ENCODE data around the gene RIPOR2. TPM values are rescaled to one million over a fixed set of nuclear protein-coding genes. Genes with fewer than 3 reads are reported as not detected.
"Not testable (repeated sequence)": the region's sequence is repeated elsewhere in the genome, so short reads cannot be mapped to it uniquely, and the experiment has no call there.

The RIPOR2 gene
- total RNA-seq, 1 donor from 2014 or later: 9.9 TPM

GRCh38 chr6:24926647-24927046, 9.1 kb downstream of the RIPOR2 start:
- not testable (repeated sequence) for H3K9me3 ChIP-seq (ENCODE audit: control insufficient read depth in 3 of 3, low read length in 3 of 3); H3K27ac ChIP-seq (ENCODE audit: low read depth, low read length); H3K4me3 ChIP-seq (ENCODE audit: low read length in 3 of 3); H3K36me3 ChIP-seq (ENCODE audit: control insufficient read depth in 3 of 3, insufficient read depth in 3 of 3, low read length in 3 of 3); H3K9ac ChIP-seq (ENCODE audit: low read depth in 1 of 3, low read length in 3 of 3); H3K27me3 ChIP-seq (ENCODE audit: control insufficient read depth in 3 of 3, insufficient read depth in 3 of 3, low read length in 3 of 3)
- peaks cover 15 to 31% (median 22%) of the 10 kb centered on the region in 3 donors for H3K4me1 ChIP-seq (ENCODE audit: control insufficient read depth in 3 of 3, insufficient read depth in 3 of 3, low read length in 3 of 3)

DNA sequence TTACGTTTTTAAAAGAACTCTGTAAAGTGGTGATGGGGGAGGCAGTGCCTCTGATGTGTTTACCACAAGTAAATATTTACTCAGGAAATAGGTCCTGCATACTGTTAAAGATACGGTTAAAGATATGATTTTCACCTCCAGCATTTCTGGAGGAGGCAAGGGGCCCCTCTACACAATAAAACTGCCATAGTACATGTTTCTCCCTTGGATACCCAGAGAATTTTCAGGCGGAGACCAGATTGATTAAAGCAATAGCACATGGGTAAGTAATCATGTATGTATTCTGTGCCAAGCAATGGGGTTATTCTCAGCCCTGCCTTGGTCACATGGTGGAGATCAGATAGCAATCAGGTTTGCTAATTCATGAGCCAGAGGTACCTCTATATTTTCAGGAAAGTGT, 9.6 kb downstream of the RIPOR2 start:
- H3K27me3 ChIP-seq (ENCODE audit: control insufficient read depth in 3 of 3, insufficient read depth in 3 of 3, low read length in 3 of 3): no peaks in the 10 kb centered on the region
- H3K27ac ChIP-seq (ENCODE audit: low read depth, low read length): no peak overlapping the region
- peaks cover 14 to 26% (median 17%) of the 10 kb centered on the region in 3 donors for H3K4me1 ChIP-seq (ENCODE audit: control insufficient read depth in 3 of 3, insufficient read depth in 3 of 3, low read length in 3 of 3)

DNA sequence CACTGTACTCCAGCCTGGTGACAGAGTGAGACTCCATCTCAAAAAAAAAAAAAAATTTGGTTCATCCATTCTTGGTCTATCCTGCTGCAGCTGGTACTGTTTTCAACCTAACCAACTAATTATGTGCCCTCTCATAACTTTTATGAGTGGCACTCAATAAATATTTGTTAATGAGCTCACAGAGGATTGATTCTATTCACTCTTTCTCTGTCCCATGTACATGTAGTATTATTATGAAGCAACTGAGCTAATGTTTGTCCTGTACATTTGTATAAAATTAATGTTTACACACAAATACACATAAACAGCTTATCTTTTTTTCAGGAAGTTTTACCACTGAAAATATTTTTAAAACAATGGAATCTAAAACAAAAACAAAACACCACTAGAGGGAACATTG, 10.1 kb downstream of the RIPOR2 start:
- Histone ChIP-seq H3K36me3 (ENCODE audit: control insufficient read depth in 3 of 3, insufficient read depth in 3 of 3, low read length in 3 of 3) (no peaks in the 10 kb centered on the region), H3K27me3 (ENCODE audit: control insufficient read depth in 3 of 3, insufficient read depth in 3 of 3, low read length in 3 of 3) (no peaks in the 10 kb centered on the region), H3K9me3 (ENCODE audit: control insufficient read depth in 3 of 3, low read length in 3 of 3) (no peaks in the 10 kb centered on the region), H3K9ac (ENCODE audit: low read depth in 1 of 3, low read length in 3 of 3) (no peak overlapping the region), H3K4me3 (ENCODE audit: low read length in 3 of 3) (no peak overlapping the region), H3K4me1 (ENCODE audit: control insufficient read depth in 3 of 3, insufficient read depth in 3 of 3, low read length in 3 of 3) (peaks cover 9 to 26% (median 12%) of the 10 kb centered on the region in 3 donors), H3K27ac (ENCODE audit: low read depth, low read length) (no peak overlapping the region)

More for the DNA sequence above, 9.6 kb downstream of the RIPOR2 start:
- no peak overlapping the region for H3K4me3 ChIP-seq (ENCODE audit: low read length in 3 of 3)
- H3K9ac ChIP-seq (ENCODE audit: low read depth in 1 of 3, low read length in 3 of 3): no peak overlapping the region
- H3K36me3 ChIP-seq (ENCODE audit: control insufficient read depth in 3 of 3, insufficient read depth in 3 of 3, low read length in 3 of 3): no peaks in the 10 kb centered on the region
- H3K9me3 ChIP-seq (ENCODE audit: control insufficient read depth in 3 of 3, low read length in 3 of 3): no peaks in the 10 kb centered on the region

GRCh38 chr6:24924580-24925356, 11.0 kb downstream of the RIPOR2 start:
- Histone ChIP-seq H3K27me3 (ENCODE audit: control insufficient read depth in 3 of 3, insufficient read depth in 3 of 3, low read length in 3 of 3) (no peaks in the 10 kb centered on the region), H3K9ac (ENCODE audit: low read depth in 1 of 3, low read length in 3 of 3) (no peak overlapping the region), H3K36me3 (ENCODE audit: control insufficient read depth in 3 of 3, insufficient read depth in 3 of 3, low read length in 3 of 3) (no peaks in the 10 kb centered on the region), H3K4me3 (ENCODE audit: low read length in 3 of 3) (no peak overlapping the region), H3K9me3 (ENCODE audit: control insufficient read depth in 3 of 3, low read length in 3 of 3) (no peaks in the 10 kb centered on the region), H3K27ac (ENCODE audit: low read depth, low read length) (no peak overlapping the region), H3K4me1 (ENCODE audit: control insufficient read depth in 3 of 3, insufficient read depth in 3 of 3, low read length in 3 of 3) (peaks cover 6 to 26% (median 8%) of the 10 kb centered on the region in 3 donors)

- Histone ChIP-seq H3K4me3 (ENCODE audit: low read length in 3 of 3) (no peak overlapping the region), H3K9me3 (ENCODE audit: control insufficient read depth in 3 of 3, low read length in 3 of 3) (no peaks in the 10 kb centered on the region), H3K27me3 (ENCODE audit: control insufficient read depth in 3 of 3, insufficient read depth in 3 of 3, low read length in 3 of 3) (no peaks in the 10 kb centered on the region), H3K4me1 (ENCODE audit: control insufficient read depth in 3 of 3, insufficient read depth in 3 of 3, low read length in 3 of 3) (peaks cover 13 to 29% (median 14%) of the 10 kb centered on the region in 3 donors), H3K27ac (ENCODE audit: low read depth, low read length) (no peak overlapping the region), H3K36me3 (ENCODE audit: control insufficient read depth in 3 of 3, insufficient read depth in 3 of 3, low read length in 3 of 3) (no peaks in the 10 kb centered on the region), H3K9ac (ENCODE audit: low read depth in 1 of 3, low read length in 3 of 3) (no peak overlapping the region)
These were observed 11.8 kb downstream of the RIPOR2 start for GRCh38 chr6:24923885-24924401.

DNA sequence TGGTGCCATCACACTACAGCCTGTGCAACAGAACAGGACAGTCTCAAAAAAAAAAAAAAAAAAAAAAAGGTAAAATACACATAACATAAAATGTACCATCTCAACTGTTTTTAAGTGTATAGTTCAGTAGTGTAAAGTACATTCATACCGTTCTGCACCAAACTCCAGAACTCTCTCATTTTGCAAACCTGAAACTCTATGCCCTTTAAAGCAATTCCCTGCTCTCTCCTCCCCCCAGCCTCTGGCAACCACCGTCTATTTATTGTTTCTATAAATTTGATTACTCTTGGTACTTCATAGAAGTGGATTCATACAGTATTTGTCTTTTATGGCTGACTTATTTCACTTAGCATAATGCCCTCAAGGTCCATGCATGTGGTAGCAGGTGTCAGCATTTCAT, 12.9 kb downstream of the RIPOR2 start:
- Histone ChIP-seq H3K4me1 (ENCODE audit: control insufficient read depth in 3 of 3, insufficient read depth in 3 of 3, low read length in 3 of 3) (peaks cover 25 to 38% (median 25%) of the 10 kb centered on the region in 3 donors), H3K9ac (ENCODE audit: low read depth in 1 of 3, low read length in 3 of 3) (no peak overlapping the region)

GRCh38 chr6:24922170-24922569, 13.6 kb downstream of the RIPOR2 start:
- Histone ChIP-seq H3K4me3 (ENCODE audit: low read length in 3 of 3) (no peak overlapping the region), H3K27ac (ENCODE audit: low read depth, low read length) (no peak overlapping the region), H3K4me1 (ENCODE audit: control insufficient read depth in 3 of 3, insufficient read depth in 3 of 3, low read length in 3 of 3) (peaks cover 25 to 40% (median 28%) of the 10 kb centered on the region in 3 donors), H3K9me3 (ENCODE audit: control insufficient read depth in 3 of 3, low read length in 3 of 3) (no peaks in the 10 kb centered on the region), H3K9ac (ENCODE audit: low read depth in 1 of 3, low read length in 3 of 3) (no peak overlapping the region), H3K27me3 (ENCODE audit: control insufficient read depth in 3 of 3, insufficient read depth in 3 of 3, low read length in 3 of 3) (no peaks in the 10 kb centered on the region), H3K36me3 (ENCODE audit: control insufficient read depth in 3 of 3, insufficient read depth in 3 of 3, low read length in 3 of 3) (no peaks in the 10 kb centered on the region)

More for the DNA sequence above, 12.9 kb downstream of the RIPOR2 start:
- H3K36me3 ChIP-seq (ENCODE audit: control insufficient read depth in 3 of 3, insufficient read depth in 3 of 3, low read length in 3 of 3): no peaks in the 10 kb centered on the region
- H3K9me3 ChIP-seq (ENCODE audit: control insufficient read depth in 3 of 3, low read length in 3 of 3): no peaks in the 10 kb centered on the region
- H3K27ac ChIP-seq (ENCODE audit: low read depth, low read length): no peak overlapping the region
- no peaks in the 10 kb centered on the region for H3K27me3 ChIP-seq (ENCODE audit: control insufficient read depth in 3 of 3, insufficient read depth in 3 of 3, low read length in 3 of 3)
- H3K4me3 ChIP-seq (ENCODE audit: low read length in 3 of 3): no peak overlapping the region

- Histone ChIP-seq H3K9me3 (ENCODE audit: control insufficient read depth in 3 of 3, low read length in 3 of 3) (no peaks in the 10 kb centered on the region), H3K27ac (ENCODE audit: low read depth, low read length) (peak overlapping the region; percentile 92), H3K4me3 (ENCODE audit: low read length in 3 of 3) (no peak overlapping the region), H3K4me1 (ENCODE audit: control insufficient read depth in 3 of 3, insufficient read depth in 3 of 3, low read length in 3 of 3) (peaks cover 25 to 45% (median 38%) of the 10 kb centered on the region in 3 donors), H3K36me3 (ENCODE audit: control insufficient read depth in 3 of 3, insufficient read depth in 3 of 3, low read length in 3 of 3) (no peaks in the 10 kb centered on the region), H3K27me3 (ENCODE audit: control insufficient read depth in 3 of 3, insufficient read depth in 3 of 3, low read length in 3 of 3) (no peaks in the 10 kb centered on the region), H3K9ac (ENCODE audit: low read depth in 1 of 3, low read length in 3 of 3) (no peak overlapping the region)
These were observed 15.6 kb downstream of the RIPOR2 start for GRCh38 chr6:24920136-24920535.

DNA sequence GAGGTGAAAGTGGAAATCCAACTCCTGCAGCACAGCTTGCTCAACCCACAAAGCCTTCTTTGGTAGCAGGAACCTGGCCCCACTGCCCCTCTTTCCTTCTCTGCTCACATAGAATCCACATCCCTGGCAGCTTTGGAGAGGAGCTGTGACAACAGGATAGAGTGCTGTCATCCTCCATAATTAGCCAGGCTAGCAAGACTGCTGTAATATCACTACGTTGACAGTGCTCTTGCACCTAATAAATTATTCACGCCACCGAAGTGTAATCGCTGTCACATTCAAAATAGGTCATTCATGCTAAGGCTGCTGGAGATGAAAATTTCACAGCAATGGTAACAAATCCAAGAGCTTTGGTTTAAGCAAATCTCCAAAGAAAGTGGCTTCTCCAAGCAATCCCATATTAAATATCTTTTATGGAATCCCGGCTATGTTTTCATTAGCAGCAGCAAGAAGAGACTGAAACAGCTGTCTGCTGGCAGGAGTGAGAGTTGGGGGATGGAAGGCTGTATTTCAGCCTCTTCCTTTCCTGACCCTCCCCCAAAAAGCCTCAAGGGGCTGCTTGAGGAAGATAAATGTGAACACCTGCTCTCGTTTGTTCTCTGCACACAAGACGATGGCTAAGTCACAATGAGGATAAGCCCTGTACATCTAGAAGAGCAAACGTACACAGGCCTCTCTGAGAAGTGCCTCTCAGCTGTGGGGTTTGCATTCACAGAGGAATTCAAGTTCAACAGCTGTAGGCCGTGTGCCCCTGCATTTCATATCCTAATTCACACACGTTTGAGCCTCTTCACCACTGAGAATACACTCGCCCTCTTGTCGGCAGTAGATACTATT, 16.5 kb downstream of the RIPOR2 start:
- Histone ChIP-seq H3K36me3 (ENCODE audit: control insufficient read depth in 3 of 3, insufficient read depth in 3 of 3, low read length in 3 of 3) (no peaks in the 10 kb centered on the region), H3K27ac (ENCODE audit: low read depth, low read length) (peak overlapping the region; percentile 92), H3K9ac (ENCODE audit: low read depth in 1 of 3, low read length in 3 of 3) (peak overlapping the region; percentile 65 to 77 (median 70)), H3K9me3 (ENCODE audit: control insufficient read depth in 3 of 3, low read length in 3 of 3) (no peaks in the 10 kb centered on the region), H3K27me3 (ENCODE audit: control insufficient read depth in 3 of 3, insufficient read depth in 3 of 3, low read length in 3 of 3) (no peaks in the 10 kb centered on the region), H3K4me1 (ENCODE audit: control insufficient read depth in 3 of 3, insufficient read depth in 3 of 3, low read length in 3 of 3) (peaks cover 25 to 46% (median 38%) of the 10 kb centered on the region in 3 donors), H3K4me3 (ENCODE audit: low read length in 3 of 3) (peak overlapping the region; percentile 28 to 35 (median 33))
